Measurements from ENCODE around the gene GPR152.

DNA sequence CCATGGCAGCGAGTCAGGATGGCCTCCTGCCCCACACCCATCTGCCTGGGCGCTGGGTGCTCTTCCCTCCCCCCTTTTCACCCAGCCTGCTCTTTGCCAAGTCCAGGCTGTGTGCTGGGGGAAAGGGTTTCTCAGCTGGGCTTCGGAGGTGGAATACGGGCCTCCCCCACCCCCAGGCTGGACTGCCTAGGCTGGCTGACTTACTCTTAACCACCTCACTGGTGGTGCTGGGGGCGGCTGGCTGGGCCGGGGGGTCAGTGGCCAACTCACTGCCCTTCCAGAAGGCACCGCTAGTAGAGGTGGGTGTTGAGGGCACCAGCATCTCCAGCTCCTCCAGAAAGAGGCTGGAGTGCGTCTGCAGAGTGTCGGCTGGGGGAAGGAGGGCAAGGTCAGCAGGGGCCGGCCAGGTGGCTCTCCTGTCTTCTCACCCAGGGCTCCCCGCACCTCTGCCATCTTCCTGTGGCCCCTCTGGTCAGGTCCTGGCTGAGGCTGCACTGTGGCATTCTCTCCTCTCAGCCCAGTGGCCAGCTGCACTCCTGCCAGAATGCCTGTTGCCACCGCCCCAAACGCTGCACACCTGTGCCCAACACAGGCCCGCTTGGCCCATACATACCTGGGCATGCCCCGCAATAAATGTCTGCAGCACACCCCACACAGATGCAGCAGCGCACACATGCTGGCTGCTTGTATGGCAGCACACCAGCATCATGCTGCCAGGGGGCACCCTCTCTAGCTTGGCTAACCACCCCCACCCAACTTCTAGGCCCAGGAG is 42.9 kb upstream of the GPR152 start:
- TF ChIP-seq, protein P1, sequence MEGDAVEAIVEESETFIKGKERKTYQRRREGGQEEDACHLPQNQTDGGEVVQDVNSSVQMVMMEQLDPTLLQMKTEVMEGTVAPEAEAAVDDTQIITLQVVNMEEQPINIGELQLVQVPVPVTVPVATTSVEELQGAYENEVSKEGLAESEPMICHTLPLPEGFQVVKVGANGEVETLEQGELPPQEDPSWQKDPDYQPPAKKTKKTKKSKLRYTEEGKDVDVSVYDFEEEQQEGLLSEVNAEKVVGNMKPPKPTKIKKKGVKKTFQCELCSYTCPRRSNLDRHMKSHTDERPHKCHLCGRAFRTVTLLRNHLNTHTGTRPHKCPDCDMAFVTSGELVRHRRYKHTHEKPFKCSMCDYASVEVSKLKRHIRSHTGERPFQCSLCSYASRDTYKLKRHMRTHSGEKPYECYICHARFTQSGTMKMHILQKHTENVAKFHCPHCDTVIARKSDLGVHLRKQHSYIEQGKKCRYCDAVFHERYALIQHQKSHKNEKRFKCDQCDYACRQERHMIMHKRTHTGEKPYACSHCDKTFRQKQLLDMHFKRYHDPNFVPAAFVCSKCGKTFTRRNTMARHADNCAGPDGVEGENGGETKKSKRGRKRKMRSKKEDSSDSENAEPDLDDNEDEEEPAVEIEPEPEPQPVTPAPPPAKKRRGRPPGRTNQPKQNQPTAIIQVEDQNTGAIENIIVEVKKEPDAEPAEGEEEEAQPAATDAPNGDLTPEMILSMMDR (conservative IDR thresholded peaks at IDR 0.05; ENCODE audit: low read length), result no peak
- TF ChIP-seq EZH2phosphoT487 (IDR thresholded peaks at IDR 0.05; ENCODE audit: borderline replicate concordance, low read depth, low read length), result no peak
